ENCODE results near the gene GALM. TPM values are rescaled to one million over a fixed set of nuclear protein-coding genes. Genes with fewer than 3 reads are reported as not detected.
"Not testable (repeated sequence)": the region's sequence is repeated elsewhere in the genome, so short reads cannot be mapped to it uniquely, and the experiment has no call there.

GALM gene
- total RNA-seq, 3 donors from 2014 or later = 35.2 to 77.9 (median 58.8) TPM

DNA sequence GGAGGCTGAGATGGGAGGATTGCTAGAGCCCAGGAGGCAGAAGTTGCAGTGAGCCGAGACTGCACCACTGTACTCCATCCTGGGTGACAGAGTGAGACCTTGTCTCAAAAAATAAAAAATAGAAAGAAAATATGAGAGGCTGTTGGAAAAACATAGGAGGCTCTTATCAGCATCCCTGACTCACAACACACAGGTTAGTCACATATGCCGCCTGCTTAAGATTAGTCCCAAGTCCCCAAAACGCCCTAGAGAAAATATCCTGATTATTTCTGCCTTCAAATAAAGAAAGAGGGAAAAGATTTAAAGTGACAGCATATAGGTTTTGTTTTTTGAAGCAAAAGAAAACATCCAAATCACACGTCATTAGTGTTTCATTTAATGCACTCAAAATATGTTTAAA is 29.8 kb upstream of the GALM start:
- H3K4me3 Mint-ChIP-seq = no peak overlapping the region
- ATAC-seq (no peak), DNase-seq (no peak)
- no peaks in the 10 kb centered on the region for H3K9me3 Mint-ChIP-seq
- no peaks in the 10 kb centered on the region for H3K27me3 Mint-ChIP-seq (ENCODE audit: low read depth)
- H3K4me1 Mint-ChIP-seq (ENCODE audit: low read depth) = peaks cover 21% of the 10 kb centered on the region
- no peaks in the 10 kb centered on the region for H3K36me3 Mint-ChIP-seq (ENCODE audit: insufficient read depth)

DNA sequence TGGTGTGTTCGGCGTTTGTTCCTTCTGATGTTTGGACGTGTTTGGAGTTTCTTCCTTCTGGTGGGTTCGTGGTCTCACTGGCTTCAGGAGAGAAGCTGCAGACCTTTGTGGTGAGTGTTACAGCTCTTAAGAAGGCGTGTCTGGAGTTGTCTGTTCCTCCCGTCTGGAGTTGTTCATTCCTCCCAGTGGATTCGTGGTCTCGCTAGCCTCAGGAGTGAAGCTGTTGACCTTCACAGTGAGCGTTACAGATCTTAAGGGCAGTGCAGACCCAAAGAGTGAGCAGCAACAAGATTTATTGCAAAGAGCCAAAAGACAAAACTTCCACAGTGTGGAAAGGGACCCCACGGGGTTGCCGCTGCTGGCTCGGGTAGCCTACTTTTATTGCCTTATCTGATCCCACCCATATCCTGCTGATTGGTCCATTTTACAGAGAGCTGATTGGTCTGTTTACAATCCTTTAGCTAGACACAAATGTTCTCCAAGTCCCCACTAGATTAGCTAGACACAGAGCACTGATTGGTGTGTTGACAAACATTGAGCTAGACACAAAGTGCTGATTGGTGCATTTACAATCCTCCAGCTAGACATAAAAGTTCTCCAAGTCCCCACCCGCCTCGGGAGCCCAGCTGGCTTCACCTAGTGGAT is 23.4 kb upstream of the GALM start:
- H3K4me1 Mint-ChIP-seq (ENCODE audit: low read depth) = peaks cover 23% of the 10 kb centered on the region
- H3K4me3 Mint-ChIP-seq; H3K9me3 Mint-ChIP-seq; ATAC-seq; H3K27me3 Mint-ChIP-seq (ENCODE audit: low read depth); H3K36me3 Mint-ChIP-seq (ENCODE audit: insufficient read depth); DNase-seq: not testable (repeated sequence)

DNA sequence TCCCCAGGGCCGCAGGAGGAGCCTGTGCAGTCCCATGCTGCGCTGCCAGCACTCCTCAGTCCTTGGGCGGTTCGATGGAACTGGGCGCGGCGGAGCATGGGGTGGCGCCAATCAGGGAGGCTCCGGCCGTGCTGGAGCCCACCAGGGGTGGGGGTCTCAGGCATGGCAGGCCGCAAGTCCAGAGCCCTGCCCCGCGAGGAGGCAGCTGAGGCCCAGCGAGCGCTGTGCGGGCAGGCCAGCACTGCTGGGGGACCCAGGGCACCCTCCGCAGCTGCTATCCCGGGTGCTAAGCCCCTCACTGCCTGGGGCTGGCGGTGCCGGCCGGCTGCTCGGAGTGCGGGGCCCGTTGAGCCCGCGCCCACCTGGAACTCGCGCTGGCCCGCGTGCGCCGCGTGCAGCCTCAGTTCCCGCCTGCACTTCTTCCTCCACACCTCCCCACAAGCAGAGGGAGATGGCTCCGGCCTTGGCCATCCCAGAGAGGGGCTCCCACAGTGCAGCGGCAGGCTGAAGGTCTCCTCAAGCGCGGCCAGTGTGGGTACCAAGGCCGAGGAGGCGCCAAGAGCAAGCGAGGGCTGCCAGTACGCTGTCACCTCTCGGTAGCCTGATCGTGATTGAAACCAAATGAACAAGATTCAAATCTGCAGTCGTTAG is 22.8 kb upstream of the GALM start:
- Mint-ChIP-seq H3K4me1 (ENCODE audit: low read depth) (peaks cover 29% of the 10 kb centered on the region), H3K4me3 (no peak overlapping the region), H3K36me3 (ENCODE audit: insufficient read depth) (no peaks in the 10 kb centered on the region), H3K9me3 (peaks cover 5% of the 10 kb centered on the region), H3K27me3 (ENCODE audit: low read depth) (no peaks in the 10 kb centered on the region)
- ATAC-seq (peak in 1 of 2 donors; percentile 28), DNase-seq (no peak)

DNA sequence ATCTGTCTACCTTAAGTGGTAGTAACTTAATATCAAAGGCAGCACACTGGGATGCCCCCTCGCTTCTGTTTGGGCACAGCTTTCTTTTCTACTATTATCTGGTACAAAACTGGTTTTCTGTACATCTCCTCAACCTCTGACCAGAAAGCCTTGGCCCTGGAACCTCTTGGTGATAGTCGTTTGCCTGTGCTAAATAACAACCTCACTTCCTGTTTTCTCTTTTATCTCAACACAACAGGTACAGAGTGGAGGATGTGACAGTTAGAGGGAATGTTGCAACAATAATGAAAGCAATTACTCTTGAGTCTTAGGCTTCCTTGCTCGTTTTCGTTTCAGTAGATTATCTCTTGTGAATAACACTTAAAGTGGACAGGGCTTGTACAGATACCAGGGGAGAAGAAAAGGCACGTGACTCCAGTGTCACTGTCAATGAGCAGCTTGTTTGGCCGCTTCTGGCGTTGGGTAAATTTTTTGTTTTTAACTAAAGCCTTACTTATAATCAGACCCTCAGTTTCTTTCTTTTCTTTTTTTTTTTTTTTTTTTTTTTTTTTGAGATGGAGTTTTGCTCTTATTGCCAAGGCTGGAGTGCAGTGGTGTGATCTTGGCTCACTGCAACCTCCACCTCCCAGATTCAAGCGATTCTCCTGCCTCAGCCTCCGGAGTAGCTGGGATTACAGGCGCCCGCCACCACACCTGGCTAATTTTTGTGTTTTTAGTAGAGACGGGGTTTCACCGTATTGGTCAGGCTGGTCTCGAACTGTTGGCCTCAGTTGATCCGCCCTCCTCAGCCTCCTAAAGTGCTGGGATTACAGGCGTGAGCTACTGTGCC is 22.0 kb upstream of the GALM start:
- H3K36me3 Mint-ChIP-seq (ENCODE audit: insufficient read depth); H3K9me3 Mint-ChIP-seq; H3K27me3 Mint-ChIP-seq (ENCODE audit: low read depth); DNase-seq: not testable (repeated sequence)
- peak overlapping the region; percentile 31 for H3K4me3 Mint-ChIP-seq
- ATAC-seq = peak; percentile 48 to 63
- peaks cover 29% of the 10 kb centered on the region for H3K4me1 Mint-ChIP-seq (ENCODE audit: low read depth)

DNA sequence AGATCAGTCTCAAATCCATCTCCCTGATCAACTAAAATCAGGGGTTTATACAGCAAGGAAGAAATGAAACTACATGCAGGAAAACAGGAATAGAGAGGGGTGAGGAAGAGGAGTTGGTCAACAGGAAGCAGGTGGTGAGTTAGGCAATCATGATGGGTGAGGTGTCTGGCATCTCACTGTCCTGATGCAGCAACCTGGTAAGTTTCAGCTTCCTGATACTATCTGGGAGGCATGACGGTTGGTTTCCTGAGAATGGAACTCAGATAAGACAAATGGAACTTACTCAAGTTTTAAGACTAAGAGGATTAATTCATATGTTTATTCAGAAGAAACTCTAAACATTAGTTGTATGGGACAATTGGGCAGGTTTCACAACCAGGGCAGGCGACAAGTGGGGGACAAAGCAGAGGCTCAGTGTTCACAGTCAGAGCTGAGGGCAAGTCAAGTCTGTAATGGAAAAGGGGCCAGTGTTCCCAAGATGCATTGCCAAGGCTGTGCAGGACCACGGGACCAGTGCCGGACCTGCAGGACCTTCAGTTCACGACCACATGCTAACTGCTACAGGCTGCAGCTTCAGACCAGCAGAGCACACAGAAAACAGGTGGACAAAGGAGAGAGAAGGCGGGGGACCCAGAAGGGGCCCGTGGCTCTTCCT is 17.7 kb upstream of the GALM start:
- Mint-ChIP-seq H3K36me3 (ENCODE audit: insufficient read depth) (no peaks in the 10 kb centered on the region), H3K4me3 (peak overlapping the region; percentile 29), H3K27me3 (ENCODE audit: low read depth) (no peaks in the 10 kb centered on the region), H3K4me1 (ENCODE audit: low read depth) (peaks cover 48% of the 10 kb centered on the region), H3K9me3 (peaks cover 9% of the 10 kb centered on the region)
- no peak for DNase-seq
- no peak for ATAC-seq

DNA sequence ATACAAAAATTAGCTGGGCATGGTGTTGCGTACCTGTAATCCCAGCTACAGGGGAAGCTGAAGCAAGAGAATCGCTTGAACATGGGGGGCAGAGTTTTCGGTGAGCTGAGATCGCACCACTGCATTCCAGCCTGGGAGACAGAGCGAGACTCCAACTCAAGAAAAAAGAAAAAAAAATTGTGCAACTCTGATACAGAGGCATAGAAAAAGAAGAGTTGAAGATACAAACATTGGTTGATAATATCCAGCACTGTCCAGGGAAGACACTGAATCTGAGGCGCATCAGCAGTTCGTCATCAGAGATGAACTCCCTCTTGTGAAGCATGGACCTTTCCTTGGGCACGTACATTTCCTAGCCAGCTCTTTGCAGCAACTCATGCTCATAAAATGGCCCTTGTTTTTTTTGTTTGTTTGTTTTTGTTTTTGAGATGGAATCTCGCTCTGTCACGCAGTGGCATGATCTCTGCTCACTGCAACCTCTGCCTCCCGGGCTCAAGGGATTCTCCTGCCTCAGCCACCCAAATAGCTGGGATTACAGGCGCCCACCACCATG is 16.7 kb upstream of the GALM start:
- no peaks in the 10 kb centered on the region for H3K27me3 Mint-ChIP-seq (ENCODE audit: low read depth)
- H3K4me1 Mint-ChIP-seq (ENCODE audit: low read depth) = peaks cover 51% of the 10 kb centered on the region
- peaks cover 9% of the 10 kb centered on the region for H3K9me3 Mint-ChIP-seq
- ATAC-seq = no peak
- no peaks in the 10 kb centered on the region for H3K36me3 Mint-ChIP-seq (ENCODE audit: insufficient read depth)
- DNase-seq = no peak
- H3K4me3 Mint-ChIP-seq = no peak overlapping the region

DNA sequence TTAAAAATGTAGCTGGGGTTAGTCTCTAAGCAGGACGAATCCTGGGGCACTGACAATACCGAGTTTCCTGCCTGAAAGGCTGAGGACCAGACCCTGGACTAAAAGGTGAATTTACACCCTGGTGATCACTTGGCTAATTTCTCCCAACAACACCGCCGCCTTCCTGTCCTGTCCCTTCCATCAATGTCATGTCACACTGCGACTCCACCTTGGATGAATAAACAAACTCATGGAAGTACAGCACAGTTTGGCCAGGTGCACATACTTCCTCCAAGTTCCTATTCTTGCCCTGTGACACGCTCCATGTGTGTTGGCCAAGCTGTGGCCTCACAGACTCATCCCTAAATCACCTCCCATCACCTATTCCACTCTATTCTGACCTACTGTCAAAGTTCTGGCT is 15.9 kb upstream of the GALM start:
- ATAC-seq = no peak
- Mint-ChIP-seq H3K36me3 (ENCODE audit: insufficient read depth) (no peaks in the 10 kb centered on the region), H3K27me3 (ENCODE audit: low read depth) (no peaks in the 10 kb centered on the region), H3K4me1 (ENCODE audit: low read depth) (peaks cover 53% of the 10 kb centered on the region), H3K4me3 (no peak overlapping the region), H3K9me3 (peaks cover 9% of the 10 kb centered on the region)
- no peak for DNase-seq

DNA sequence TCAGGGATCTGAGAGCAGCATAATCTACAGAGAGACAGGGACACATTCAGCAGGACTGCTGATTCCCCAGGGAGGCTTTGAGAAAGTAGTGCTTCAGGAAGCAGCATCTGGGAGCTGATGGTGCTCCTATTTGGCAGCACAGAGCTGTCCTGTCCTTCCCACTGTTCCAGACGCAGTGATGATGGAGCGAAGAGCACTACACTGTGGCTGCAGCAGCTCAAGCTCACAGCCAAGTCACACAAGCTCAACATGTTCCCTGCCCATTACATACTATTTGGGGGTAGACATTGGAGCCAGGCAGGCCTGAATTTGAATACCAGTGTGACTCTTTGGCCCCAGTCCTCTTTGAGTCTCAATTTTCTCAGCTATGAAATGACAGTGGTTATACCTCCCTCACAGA is 15.2 kb upstream of the GALM start:
- Mint-ChIP-seq H3K27me3 (ENCODE audit: low read depth) (no peaks in the 10 kb centered on the region), H3K4me1 (ENCODE audit: low read depth) (peaks cover 59% of the 10 kb centered on the region), H3K9me3 (peaks cover 9% of the 10 kb centered on the region), H3K36me3 (ENCODE audit: insufficient read depth) (no peaks in the 10 kb centered on the region), H3K4me3 (no peak overlapping the region)
- ATAC-seq (no peak), DNase-seq (no peak)

DNA sequence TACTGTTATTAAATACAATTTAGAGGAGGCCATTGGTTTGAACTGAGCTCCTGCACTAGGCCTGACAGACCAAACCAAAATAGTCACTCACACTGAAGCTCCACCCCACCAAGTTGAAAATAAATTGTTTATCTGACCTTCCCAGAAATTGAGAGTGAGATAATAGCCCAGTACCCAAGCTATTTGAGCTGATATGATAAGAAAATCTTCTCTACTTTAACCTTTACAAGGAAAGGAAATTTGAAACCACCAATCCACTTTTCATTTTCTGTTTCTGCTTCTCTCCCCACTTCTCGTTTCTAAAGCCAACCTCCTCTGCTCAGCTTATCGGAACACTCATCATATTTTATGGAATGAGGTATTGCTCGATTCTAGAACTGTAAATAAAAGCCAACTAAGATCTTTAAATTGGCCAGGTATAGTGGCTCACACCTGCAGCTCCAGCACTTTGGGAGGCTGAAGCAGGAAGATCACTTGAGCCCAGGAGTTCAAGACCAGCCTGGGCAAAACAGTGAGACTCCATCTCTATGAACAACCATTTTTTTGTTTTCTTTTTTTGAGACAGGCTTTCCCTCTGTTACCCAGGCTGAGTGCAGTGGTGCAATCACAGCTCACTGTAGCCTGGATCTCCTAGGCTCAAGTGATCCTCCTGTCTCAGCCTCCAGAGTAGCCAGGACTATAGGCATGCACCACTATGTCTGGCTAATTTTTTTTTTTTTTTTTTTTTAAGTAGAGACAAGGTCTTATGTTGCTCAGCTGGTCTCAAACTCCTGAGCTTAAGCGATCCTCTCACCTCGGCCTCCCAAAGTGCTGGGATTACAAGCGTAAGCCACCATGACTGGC is 13.3 kb upstream of the GALM start:
- DNase-seq (no peak), ATAC-seq (peak; percentile 12 to 27)
- Mint-ChIP-seq H3K36me3 (ENCODE audit: insufficient read depth) (no peaks in the 10 kb centered on the region), H3K9me3 (peaks cover 9% of the 10 kb centered on the region), H3K4me3 (peak overlapping the region; percentile 44), H3K27me3 (ENCODE audit: low read depth) (no peaks in the 10 kb centered on the region), H3K4me1 (ENCODE audit: low read depth) (peaks cover 63% of the 10 kb centered on the region)

DNA sequence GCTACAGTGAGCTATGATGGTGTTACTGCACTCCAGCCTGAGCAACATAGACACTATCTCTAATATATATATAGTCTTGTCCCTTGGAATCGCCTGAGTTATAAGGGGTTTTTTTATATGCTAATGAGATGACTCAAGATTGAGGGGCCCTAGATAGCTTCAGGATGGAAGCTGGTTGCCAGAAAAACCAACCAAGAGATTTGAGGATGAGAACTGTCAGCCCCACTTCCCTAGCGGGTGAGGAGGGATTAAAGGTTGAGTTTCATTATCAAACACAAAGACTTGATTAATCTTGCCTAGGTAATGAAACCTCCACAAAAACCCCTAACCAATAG is 12.6 kb upstream of the GALM start:
- H3K27me3 Mint-ChIP-seq (ENCODE audit: low read depth) = no peaks in the 10 kb centered on the region
- DNase-seq = no peak

DNA sequence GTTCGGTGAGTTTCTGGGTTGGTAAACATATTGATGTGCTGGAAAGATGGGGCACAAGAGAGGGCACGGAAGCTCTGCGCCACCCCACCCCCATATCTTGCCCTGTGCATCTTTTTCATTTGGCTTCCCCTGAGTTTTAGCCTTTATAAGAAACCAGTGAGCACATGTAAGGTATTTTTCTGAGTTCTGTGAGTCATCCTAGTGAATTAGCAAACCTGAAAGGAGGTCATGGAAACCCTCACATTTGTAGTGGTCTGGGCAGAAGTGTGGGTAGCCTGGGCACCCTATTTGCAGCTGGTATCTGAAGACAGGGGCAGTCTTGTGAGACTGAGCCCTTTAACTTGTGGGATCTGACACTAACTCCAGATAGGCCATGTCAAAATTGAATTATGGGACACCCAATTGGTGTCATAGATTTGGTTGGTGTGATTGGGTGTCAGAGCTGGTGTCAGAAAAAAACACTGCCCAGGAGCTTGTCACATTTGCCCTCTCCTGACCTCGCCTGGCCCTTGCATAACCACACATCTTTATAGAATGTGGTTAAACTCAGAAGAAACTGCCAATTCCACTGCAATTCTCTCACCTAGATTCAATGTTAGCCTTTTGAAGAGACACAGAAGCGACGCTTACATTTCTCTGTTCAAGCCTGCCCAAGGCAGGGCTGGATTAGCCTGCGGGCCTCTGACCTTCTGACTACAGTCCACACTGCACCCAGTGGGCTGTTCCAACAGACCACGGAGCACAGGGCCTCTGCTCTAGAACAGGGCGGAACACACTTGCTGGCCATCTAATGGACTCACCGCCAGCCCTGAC is 12.0 kb upstream of the GALM start:
- peak; percentile 81 to 86 for ATAC-seq
- Mint-ChIP-seq H3K36me3 (ENCODE audit: insufficient read depth) (no peaks in the 10 kb centered on the region), H3K27me3 (ENCODE audit: low read depth) (no peaks in the 10 kb centered on the region), H3K9me3 (no peaks in the 10 kb centered on the region), H3K4me3 (peak overlapping the region; percentile 49), H3K4me1 (ENCODE audit: low read depth) (peaks cover 57% of the 10 kb centered on the region)
- peak; percentile 41 for DNase-seq

More for the DNA sequence above, 12.6 kb upstream of the GALM start:
- Mint-ChIP-seq H3K4me3 (peak overlapping the region; percentile 49), H3K4me1 (ENCODE audit: low read depth) (peaks cover 57% of the 10 kb centered on the region), H3K36me3 (ENCODE audit: insufficient read depth) (no peaks in the 10 kb centered on the region), H3K9me3 (peaks cover 2% of the 10 kb centered on the region)
- ATAC-seq = peak; percentile 61 to 73

DNA sequence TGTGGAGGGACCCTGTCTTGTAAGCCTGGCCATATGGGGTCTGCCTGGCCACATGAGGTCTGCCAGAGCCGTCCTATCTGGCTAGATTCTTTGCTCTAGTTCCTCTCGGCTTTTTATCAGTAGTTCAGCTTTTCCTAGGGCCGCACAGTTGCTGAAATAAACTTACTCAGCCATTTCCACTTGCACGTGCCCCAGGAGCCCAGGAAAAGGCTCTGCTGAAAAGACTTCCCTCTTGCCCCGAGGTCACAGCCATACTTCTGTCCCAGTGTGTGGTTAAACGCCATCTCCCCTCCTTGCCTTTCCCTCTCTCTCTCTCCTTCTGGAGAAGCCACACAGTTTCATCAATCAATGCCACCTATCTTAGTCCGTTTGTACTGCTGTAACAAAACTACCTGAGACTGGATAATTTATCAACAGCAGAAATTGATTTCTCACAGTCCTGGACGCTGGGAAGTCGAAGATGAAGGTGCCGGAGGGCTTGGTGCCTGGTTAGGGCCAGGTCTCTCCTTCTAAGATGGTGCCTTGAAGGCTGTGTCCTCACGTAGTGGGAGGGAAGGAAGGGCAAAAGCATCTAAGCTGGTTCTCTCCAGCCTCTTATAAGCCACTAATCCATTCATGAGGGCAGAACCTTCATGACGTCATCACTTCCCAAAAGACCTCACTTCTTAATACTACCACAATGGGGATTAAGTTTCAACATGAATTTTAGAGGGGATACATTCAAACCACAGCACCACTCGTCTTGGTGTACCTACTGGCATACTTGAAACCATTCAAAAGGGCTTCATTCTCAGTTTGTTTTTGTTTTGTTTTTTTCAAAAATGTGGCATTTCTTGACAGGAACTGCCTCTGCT is 11.2 kb upstream of the GALM start:
- peaks cover 62% of the 10 kb centered on the region for H3K4me1 Mint-ChIP-seq (ENCODE audit: low read depth)
- H3K4me3 Mint-ChIP-seq = no peak overlapping the region
- ATAC-seq = no peak
- no peaks in the 10 kb centered on the region for H3K27me3 Mint-ChIP-seq (ENCODE audit: low read depth)
- no peak for DNase-seq
- no peaks in the 10 kb centered on the region for H3K9me3 Mint-ChIP-seq
- H3K36me3 Mint-ChIP-seq (ENCODE audit: insufficient read depth) = no peaks in the 10 kb centered on the region
